Lung (tissue), 12 donors: ENCODE measurements around the gene ADGRG4. TPM values are rescaled to one million over a fixed set of nuclear protein-coding genes. Genes with fewer than 3 reads are reported as not detected.

Experiments used
- ATAC-seq: fragments of 200-7000 bp; cut with Tn5 transposase; one replicate; pipeline ENCODE4 v1.9.1; 2020; ENCODE audit warnings: moderate number of reproducible peaks; ENCODE audit not compliant: insufficient read depth, low FRiP score
- DNase-seq, 3 donors: peaks; one replicate each; pipeline ENCODE4 v3.0.0-alpha.2; 2013 to 2017
- H3K27ac ChIP-seq, 2 donors: one replicate each; pipeline ENCODE4 v1.5.1; 2013; ENCODE audit warnings: mild to moderate bottlenecking in 2 of 2, moderate library complexity in 2 of 2, control low read depth in 1 of 2, inconsistent platforms in 1 of 2, low read depth in 1 of 2, low read length in 1 of 2
- H3K27me3 ChIP-seq, 3 donors: one replicate each; pipeline ENCODE4 v1.5.1; 2013; ENCODE audit warnings: low read length in 2 of 3; ENCODE audit not compliant: control insufficient read depth in 3 of 3, insufficient read depth in 3 of 3
- H3K36me3 ChIP-seq, 4 donors: one replicate each; pipeline ENCODE4 v1.5.1; 2013; ENCODE audit warnings: low read length in 4 of 4, mild to moderate bottlenecking in 1 of 4, moderate library complexity in 1 of 4; ENCODE audit not compliant: control insufficient read depth in 4 of 4, insufficient read depth in 4 of 4
- H3K4me1 ChIP-seq, 5 donors: one replicate each; pipeline ENCODE4 v1.5.1; 2013; ENCODE audit warnings: low read length in 5 of 5, mild to moderate bottlenecking in 2 of 5, moderate library complexity in 1 of 5; ENCODE audit not compliant: control insufficient read depth in 5 of 5, insufficient read depth in 5 of 5
- H3K4me3 ChIP-seq: one replicate; pipeline ENCODE4 v1.5.1; 2013; ENCODE audit warnings: mild to moderate bottlenecking, control low read depth, moderate library complexity
- H3K9ac ChIP-seq, 2 donors: one replicate each; pipeline ENCODE4 v1.5.1; 2013; ENCODE audit warnings: low read length in 2 of 2, control low read depth in 1 of 2; ENCODE audit not compliant: insufficient read depth in 1 of 2
- H3K9me3 ChIP-seq, 4 donors: one replicate each; pipeline ENCODE4 v1.5.1; 2013; ENCODE audit warnings: low read length in 3 of 4, mild to moderate bottlenecking in 1 of 4, moderate library complexity in 1 of 4; ENCODE audit not compliant: control insufficient read depth in 4 of 4, insufficient read depth in 3 of 4
- WGBS, 2 donors: extraction: QIAGEN DNeasy Blood & Tissue Kit; methylation state at CpG; one replicate each; pipeline ENCODE4 v1.1.7; 2013; 5-methylcytosine and 5-hydroxymethylcytosine counted together
- polyA plus RNA-seq, 2 donors: library from polyadenylated mRNA; stranded (reverse); fragments of 200-250 nt; gene quantifications; one replicate each; pipeline ENCODE4 v1.2.1, GENCODE V29; 2013
- total RNA-seq, 2 donors: library from RNA; depleted of rRNA in 1 of 2; stranded (reverse); fragments of >200 nt in 1 of 2; gene quantifications; one replicate each; pipeline ENCODE4 v1.2.1, GENCODE V29; 2014 to 2021
- TF ChIP-seq, protein P1 (sequence below): IDR thresholded peaks from 2 replicates; pipeline ENCODE4 v1.5.1; 2012; ENCODE audit warnings: mild to moderate bottlenecking; ENCODE audit errors: control extremely low read depth, extremely low read depth
- donor health status: control.
- donor health status: control.
- donor health status: Bipolar disorder and iron deficiency.
- donor health status: healthy.
- donor health status: DM: yes; HTN: yes; CAD: no.

ADGRG4 gene
- total and polyA plus RNA-seq, 4 donors = 0.03 to 0.06 TPM; not detected in 2

DNA sequence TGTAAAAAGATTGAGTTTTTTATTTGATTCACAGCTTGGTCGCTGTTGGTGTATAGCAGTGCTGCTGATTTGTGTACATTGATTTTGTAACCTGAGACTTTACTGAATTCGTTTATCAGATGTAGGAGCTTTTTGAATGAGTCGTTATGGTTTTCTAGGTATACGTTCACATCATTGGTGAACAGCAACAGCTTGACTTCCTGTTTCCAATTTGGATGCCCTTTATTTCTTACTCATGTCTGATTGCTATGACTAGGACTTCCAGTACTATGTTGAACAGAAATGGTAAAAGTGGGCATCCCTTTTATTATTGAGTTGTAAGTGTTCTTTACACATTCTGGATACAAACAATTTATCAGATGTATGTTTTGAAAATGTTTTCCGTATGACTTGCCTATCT lies 76.0 kb downstream of the ADGRG4 start:
- whole genome bisulfite sequencing, 2 donors = 79 to 92% methylated on average over 5 of the region's 5 CpGs
- no peak overlapping the region for H3K27ac ChIP-seq
- no peaks in the 10 kb centered on the region for H3K36me3 ChIP-seq
- TF ChIP-seq, protein P1, sequence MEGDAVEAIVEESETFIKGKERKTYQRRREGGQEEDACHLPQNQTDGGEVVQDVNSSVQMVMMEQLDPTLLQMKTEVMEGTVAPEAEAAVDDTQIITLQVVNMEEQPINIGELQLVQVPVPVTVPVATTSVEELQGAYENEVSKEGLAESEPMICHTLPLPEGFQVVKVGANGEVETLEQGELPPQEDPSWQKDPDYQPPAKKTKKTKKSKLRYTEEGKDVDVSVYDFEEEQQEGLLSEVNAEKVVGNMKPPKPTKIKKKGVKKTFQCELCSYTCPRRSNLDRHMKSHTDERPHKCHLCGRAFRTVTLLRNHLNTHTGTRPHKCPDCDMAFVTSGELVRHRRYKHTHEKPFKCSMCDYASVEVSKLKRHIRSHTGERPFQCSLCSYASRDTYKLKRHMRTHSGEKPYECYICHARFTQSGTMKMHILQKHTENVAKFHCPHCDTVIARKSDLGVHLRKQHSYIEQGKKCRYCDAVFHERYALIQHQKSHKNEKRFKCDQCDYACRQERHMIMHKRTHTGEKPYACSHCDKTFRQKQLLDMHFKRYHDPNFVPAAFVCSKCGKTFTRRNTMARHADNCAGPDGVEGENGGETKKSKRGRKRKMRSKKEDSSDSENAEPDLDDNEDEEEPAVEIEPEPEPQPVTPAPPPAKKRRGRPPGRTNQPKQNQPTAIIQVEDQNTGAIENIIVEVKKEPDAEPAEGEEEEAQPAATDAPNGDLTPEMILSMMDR = no peak
- H3K9ac ChIP-seq = no peak overlapping the region
- peaks cover 0 to 3% (median 2%) of the 10 kb centered on the region in 3 donors for H3K27me3 ChIP-seq
- no peaks in the 10 kb centered on the region for H3K4me1 ChIP-seq
- H3K4me3 ChIP-seq = no peak overlapping the region
- ATAC-seq (no peak), DNase-seq (no peak)
- H3K9me3 ChIP-seq = no peaks in the 10 kb centered on the region

DNA sequence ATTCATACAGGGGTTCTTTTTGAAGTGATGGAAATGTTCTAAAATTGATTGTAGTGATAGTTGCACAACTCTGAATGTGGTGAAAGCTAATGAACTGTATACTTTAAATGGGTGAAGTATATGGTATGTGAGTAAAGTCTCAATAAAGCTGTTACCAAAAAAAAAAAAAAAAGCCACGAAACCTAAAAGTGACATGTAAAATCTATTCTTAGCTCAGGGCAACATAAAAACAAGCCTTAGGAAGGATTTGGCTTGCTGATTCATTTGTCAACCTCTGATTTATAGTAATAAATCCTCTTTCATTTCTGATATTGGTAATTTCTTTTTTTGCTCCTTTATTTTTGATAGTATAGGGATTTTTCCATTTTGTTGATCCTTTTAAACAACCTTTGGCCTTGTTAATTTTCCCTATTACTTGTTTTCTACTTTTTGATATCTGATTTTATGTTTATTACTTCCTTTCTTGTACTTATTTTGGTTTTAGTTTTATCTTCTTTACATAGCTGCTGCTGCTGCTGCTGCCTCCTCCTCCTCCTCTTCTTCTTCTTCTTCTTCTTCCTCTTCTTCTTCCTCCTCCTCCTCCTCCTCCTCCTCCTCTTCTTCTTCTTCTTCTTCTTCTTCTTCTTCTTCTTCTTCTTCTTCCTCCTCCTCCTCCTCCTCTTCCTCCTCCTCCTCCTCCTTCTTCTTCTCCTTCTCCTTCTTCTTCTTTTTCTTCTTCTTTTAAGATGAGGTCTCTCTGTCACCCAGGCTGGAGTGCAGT lies 79.4 kb downstream of the ADGRG4 start:
- Histone ChIP-seq H3K9ac (no peak overlapping the region), H3K36me3 (no peaks in the 10 kb centered on the region), H3K27ac (no peak overlapping the region), H3K4me3 (no peak overlapping the region), H3K27me3 (peaks cover 0 to 3% (median 2%) of the 10 kb centered on the region in 3 donors), H3K4me1 (no peaks in the 10 kb centered on the region), H3K9me3 (no peaks in the 10 kb centered on the region)
- TF ChIP-seq, protein P1 = no peak
- no peak for ATAC-seq
- DNase-seq = no peak
- 25 to 67% methylated on average over 1 of the region's 1 CpG for WGBS, 2 donors

DNA sequence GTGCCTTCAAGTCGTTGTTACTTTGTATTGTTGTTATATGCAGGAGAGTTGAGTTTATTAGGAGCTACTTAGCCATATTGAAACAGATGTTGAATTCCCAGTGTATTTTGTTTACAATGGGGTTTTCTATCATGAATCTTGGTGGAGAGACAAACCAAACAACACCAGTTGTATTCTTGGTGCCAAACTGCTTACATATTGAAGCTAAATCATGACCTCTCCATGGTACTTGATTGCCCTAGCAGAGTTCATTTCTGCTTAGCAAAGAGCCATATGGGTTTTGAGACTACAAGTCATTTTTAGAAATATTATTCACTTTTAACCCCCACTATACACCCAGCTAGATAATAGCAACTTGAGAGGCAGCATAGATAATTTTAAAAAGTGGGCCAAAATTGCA lies 85.4 kb downstream of the ADGRG4 start:
- Histone ChIP-seq H3K27me3 (peaks cover 0 to 6% (median 4%) of the 10 kb centered on the region in 3 donors), H3K36me3 (no peaks in the 10 kb centered on the region), H3K9ac (no peak overlapping the region), H3K4me3 (no peak overlapping the region), H3K9me3 (peaks cover 0 to 2% (median 0%) of the 10 kb centered on the region in 4 donors), H3K27ac (no peak overlapping the region), H3K4me1 (peaks cover 0 to 2% (median 0%) of the 10 kb centered on the region in 5 donors)
- 50 to 89% methylated on average over 1 of the region's 1 CpG for WGBS, 2 donors
- TF ChIP-seq, protein P1 = no peak
- DNase-seq (no peak), ATAC-seq (no peak)

DNA sequence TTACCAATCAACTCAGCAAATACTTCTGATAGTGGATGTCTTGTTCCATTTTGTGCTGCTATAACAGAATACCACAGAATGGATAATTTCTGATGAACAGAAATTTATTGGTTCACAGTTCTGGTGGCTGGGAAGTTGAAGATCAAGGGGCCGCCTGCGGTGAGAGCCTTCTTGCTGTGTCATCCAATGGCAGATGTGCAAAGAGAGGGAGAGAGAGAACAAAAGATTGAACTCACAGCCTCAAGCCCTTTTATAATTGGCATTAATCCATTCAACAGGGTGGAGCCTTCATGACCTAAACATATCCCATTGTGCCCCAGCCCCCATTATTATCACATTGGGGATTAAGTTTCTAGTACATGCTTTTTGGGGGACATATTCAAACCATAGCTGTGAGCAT lies 86.1 kb downstream of the ADGRG4 start:
- TF ChIP-seq, protein P1 = no peak
- no peak overlapping the region for H3K9ac ChIP-seq
- H3K4me1 ChIP-seq = peaks cover 0 to 2% (median 0%) of the 10 kb centered on the region in 5 donors
- H3K36me3 ChIP-seq = no peaks in the 10 kb centered on the region
- DNase-seq (no peak), ATAC-seq (no peak)
- peaks cover 0 to 6% (median 4%) of the 10 kb centered on the region in 3 donors for H3K27me3 ChIP-seq
- H3K4me3 ChIP-seq = no peak overlapping the region
- peaks cover 0 to 2% (median 0%) of the 10 kb centered on the region in 4 donors for H3K9me3 ChIP-seq
- WGBS, 2 donors = 70 to 94% methylated on average over 2 of the region's 2 CpGs
- no peak overlapping the region for H3K27ac ChIP-seq
